Measurements from ENCODE around the gene RAB11B.
"Not testable (repeated sequence)": the region's sequence is repeated elsewhere in the genome, so short reads cannot be mapped to it uniquely, and the experiment has no call there.

Gene RAB11B

DNA sequence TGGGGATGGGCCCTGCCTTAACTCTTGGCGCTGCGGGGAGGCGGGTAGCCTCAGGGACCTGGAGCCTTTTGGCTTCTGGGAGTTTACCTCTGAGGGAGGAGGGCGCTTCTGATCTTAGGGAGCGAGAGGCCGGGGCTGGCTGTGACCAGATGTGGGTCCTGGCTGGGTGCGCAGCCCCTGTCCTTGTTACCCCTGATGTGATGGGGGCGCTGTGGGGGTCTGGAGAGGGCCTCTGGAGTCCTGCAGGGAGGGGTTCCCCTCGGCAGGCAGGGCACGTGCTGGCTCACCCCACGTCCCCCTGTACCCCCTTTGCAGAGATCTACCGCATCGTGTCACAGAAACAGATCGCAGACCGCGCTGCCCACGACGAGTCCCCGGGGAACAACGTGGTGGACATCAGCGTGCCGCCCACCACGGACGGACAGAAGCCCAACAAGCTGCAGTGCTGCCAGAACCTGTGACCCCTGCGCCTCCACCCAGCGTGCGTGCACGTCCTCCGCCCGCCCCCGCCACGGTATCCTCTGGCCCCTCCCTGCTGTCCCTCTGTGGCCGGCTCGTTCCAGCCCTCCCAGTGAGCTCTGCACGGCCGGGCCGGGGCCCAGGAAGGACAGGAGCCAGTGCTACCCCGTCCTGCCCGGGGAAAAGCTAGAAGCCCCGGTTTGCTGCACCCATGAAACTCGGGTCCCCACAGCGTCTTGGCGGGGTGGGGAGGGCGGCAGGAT is 13.1 kb downstream of the RAB11B start:
- ChIA-PET POLR2A (no interaction called here), CTCF (no interaction called here)

GRCh38 chr19:8403820-8404109 is 13.6 kb downstream of the RAB11B start:
- CTCF ChIA-PET = no interaction called here
- no peak for DNase-seq (ENCODE audit: extremely low spot score)
- TF ChIP-seq LEF1 (IDR thresholded peaks at IDR 0.05; ENCODE audit: borderline replicate concordance) (no peak), FOXM1 (IDR thresholded peaks at IDR 0.05; ENCODE audit: borderline replicate concordance) (no peak), SUZ12 (IDR thresholded peaks at IDR 0.05) (no peak), ELF4 (IDR thresholded peaks at IDR 0.05) (no peak), CTBP1 (IDR thresholded peaks at IDR 0.05; ENCODE audit: borderline replicate concordance) (no peak), NFRKB (IDR thresholded peaks at IDR 0.05) (no peak), TARDBP (IDR thresholded peaks at IDR 0.05) (no peak), FOXK2 (IDR thresholded peaks at IDR 0.05) (no peak)
- TF ChIP-seq, protein P1, sequence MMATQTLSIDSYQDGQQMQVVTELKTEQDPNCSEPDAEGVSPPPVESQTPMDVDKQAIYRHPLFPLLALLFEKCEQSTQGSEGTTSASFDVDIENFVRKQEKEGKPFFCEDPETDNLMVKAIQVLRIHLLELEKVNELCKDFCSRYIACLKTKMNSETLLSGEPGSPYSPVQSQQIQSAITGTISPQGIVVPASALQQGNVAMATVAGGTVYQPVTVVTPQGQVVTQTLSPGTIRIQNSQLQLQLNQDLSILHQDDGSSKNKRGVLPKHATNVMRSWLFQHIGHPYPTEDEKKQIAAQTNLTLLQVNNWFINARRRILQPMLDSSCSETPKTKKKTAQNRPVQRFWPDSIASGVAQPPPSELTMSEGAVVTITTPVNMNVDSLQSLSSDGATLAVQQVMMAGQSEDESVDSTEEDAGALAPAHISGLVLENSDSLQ (IDR thresholded peaks at IDR 0.05) = no peak
- POLR2A ChIA-PET = no interaction called here

More for the DNA sequence above, 13.1 kb downstream of the RAB11B start:
- no peak for DNase-seq (ENCODE audit: extremely low spot score)
- no peak for TF ChIP-seq LEF1 (IDR thresholded peaks at IDR 0.05; ENCODE audit: borderline replicate concordance)
- TF ChIP-seq NFRKB (IDR thresholded peaks at IDR 0.05) = no peak
- no peak for TF ChIP-seq ARNT (IDR thresholded peaks at IDR 0.05)
- no peak for TF ChIP-seq FOXK2 (IDR thresholded peaks at IDR 0.05)
- TF ChIP-seq FOXM1 (IDR thresholded peaks at IDR 0.05; ENCODE audit: borderline replicate concordance) = no peak
- TF ChIP-seq SUZ12 (IDR thresholded peaks at IDR 0.05) = no peak
- no peak for TF ChIP-seq TARDBP (IDR thresholded peaks at IDR 0.05)
- TF ChIP-seq ZNF384 (IDR thresholded peaks at IDR 0.05) = no peak
- no peak for TF ChIP-seq ELF4 (IDR thresholded peaks at IDR 0.05)
- TF ChIP-seq FOXA1 (IDR thresholded peaks at IDR 0.05) = no peak
- TF ChIP-seq CTBP1 (IDR thresholded peaks at IDR 0.05; ENCODE audit: borderline replicate concordance) = no peak
- TF ChIP-seq SP1 (IDR thresholded peaks at IDR 0.05) = no peak
- no peak for TF ChIP-seq BHLHE40 (IDR thresholded peaks at IDR 0.05; ENCODE audit: borderline replicate concordance)
- TF ChIP-seq L3MBTL2 (conservative IDR thresholded peaks at IDR 0.05) = no peak
- TF ChIP-seq, protein P1 (IDR thresholded peaks at IDR 0.05) = no peak
- no peak for TF ChIP-seq HDGF (IDR thresholded peaks at IDR 0.05; ENCODE audit: borderline replicate concordance)

DNA sequence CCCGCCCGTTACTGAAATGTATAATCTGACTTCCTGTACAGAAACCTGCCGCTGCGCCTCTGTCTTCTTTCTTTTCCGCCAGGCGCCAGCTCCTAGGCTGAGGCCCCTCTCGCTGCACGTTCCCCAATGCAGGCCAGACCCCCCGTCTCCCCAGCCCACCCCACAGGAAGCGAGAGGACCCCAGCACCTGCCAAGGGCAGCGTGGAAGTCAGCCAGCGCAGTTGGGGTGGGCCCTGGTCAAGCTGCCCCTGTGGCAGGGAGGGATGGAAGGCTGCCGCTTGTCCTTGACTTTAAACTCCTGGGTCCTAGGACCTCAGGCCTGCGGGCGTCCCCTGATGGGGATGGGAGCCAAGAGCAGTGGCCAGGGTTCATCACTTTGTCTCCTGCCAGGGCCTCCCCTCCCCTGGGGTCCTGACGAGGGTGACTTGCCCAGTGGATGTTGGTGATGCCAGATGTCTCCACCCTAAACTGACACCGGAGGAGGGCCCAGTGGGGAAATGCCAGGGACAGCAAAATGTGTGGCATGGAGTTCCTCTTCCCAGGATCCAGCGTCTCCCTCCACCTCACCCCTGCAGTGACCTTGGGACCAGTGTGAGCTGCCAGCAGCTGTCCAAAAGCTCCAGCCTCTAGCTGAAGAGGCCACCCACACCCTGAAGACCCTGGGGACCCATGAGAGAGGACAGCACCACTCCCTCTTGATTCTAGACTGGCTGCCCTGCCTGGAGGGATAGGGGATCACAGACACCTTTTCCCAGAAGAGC is 14.4 kb downstream of the RAB11B start:
- TF ChIP-seq SUZ12 (IDR thresholded peaks at IDR 0.05) = no peak
- no peak for TF ChIP-seq LEF1 (IDR thresholded peaks at IDR 0.05; ENCODE audit: borderline replicate concordance)
- TF ChIP-seq FOXM1 (IDR thresholded peaks at IDR 0.05; ENCODE audit: borderline replicate concordance) = no peak
- TF ChIP-seq ARNT (IDR thresholded peaks at IDR 0.05) = no peak
- TF ChIP-seq L3MBTL2 (conservative IDR thresholded peaks at IDR 0.05) = no peak
- TF ChIP-seq BHLHE40 (IDR thresholded peaks at IDR 0.05; ENCODE audit: borderline replicate concordance) = no peak
- no peak for TF ChIP-seq TARDBP (IDR thresholded peaks at IDR 0.05)
- no peak for TF ChIP-seq SP1 (IDR thresholded peaks at IDR 0.05)
- TF ChIP-seq ELF4 (IDR thresholded peaks at IDR 0.05) = no peak
- POLR2A ChIA-PET = interaction anchor here (0.8 to 1.2 kb wide), 2 partner anchors 9 to 110 kb away, joined by 3 to 5 read pairs; partner anchors contain the start of gene ZNF414
- no peak for DNase-seq (ENCODE audit: extremely low spot score)
- CTCF ChIA-PET = interaction anchor here (0.6 kb wide), 1 partner anchor 149 kb away, joined by 5 read pairs; no protein-coding TSS in a partner anchor

GRCh38 chr19:8410718-8411117 is 20.6 kb downstream of the RAB11B start:
- peak; percentile 54; the same call in 1 of the 2 replicates for TF ChIP-seq ZNF384 (IDR thresholded peaks at IDR 0.05)
- DNase-seq (ENCODE audit: extremely low spot score); CTCF ChIA-PET: not testable (repeated sequence)
- POLR2A ChIA-PET = interaction anchor here (1.4 kb wide), 1 partner anchor 21 kb away, joined by 4 read pairs; the partner anchor contains the start of gene RAB11B

DNA sequence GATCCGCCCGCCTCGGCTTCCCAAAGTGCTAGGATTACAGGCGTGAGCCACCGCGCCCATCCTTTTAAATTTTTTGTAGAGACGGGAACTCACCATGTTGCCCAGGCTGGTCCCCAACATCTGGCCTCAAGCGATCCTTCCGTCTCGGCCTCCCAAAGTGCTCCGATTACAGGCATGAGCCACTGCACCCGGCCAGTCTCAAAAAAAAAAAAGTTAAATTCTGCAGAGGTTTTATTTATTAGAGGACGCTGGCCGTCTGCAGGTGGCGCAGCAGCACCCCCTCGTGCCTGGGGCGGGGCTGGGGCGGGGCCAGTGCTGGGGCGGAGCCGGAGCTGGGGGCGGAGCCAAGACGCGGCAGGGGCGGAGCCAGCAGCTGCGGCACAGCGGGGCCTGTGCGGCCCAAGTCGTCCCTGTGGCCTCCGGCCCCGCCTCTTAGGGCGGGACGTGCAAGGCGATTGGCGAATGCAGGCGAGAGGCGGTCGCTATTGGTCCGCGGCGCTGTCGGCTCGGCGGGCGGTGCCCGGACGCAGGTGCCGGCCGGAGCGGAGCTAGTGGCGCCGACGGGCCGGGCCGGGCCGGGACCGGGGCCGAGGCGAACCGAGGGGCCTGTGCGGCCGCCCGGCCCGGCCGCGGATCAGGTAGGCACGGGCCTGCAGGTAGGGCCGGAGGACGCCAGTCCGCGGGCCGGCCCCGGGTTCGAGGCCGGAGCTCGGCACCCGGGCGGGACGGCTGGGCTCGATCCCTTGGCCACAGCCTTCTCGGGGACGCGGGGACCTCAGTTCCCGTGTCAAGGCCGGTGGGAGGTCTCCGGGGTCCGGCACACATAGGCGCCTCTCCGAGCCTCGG is 22.8 kb downstream of the RAB11B start, which contains the start of gene MARCHF2:
Gene MARCHF2 (plus strand): TSS at position 523 of the 846 bp plus-strand sequence. CDS start 8,536 bp downstream, outside the sequence.
- CTCF ChIA-PET = interaction anchor here (0.7 to 1.6 kb wide), 7 partner anchors 11 to 168 kb away, joined by 3 to 14 read pairs (median 3); no protein-coding TSS in a partner anchor
- POLR2A ChIA-PET = interaction anchor here (0.8 to 3.5 kb wide), 5 partner anchors 15 to 470 kb away, joined by 3 to 27 read pairs (median 6); partner anchors contain the start of genes HNRNPM, TIMM44 and ZNF414
- peak; percentile 99 for DNase-seq (ENCODE audit: extremely low spot score)
- TF ChIP-seq NFRKB (IDR thresholded peaks at IDR 0.05) (no peak), HDGF (IDR thresholded peaks at IDR 0.05; ENCODE audit: borderline replicate concordance) (peak; percentile 54; the same call in 1 of the 2 replicates), ZNF384 (IDR thresholded peaks at IDR 0.05) (peak; percentile 91), L3MBTL2 (conservative IDR thresholded peaks at IDR 0.05) (peak; percentile 54), LEF1 (IDR thresholded peaks at IDR 0.05; ENCODE audit: borderline replicate concordance) (no peak)
- TF ChIP-seq, protein P1 (IDR thresholded peaks at IDR 0.05) = peak; percentile 97
